ENCODE results near the gene PCDH1. TPM values are rescaled to one million over a fixed set of nuclear protein-coding genes. Genes with fewer than 3 reads are reported as not detected.

Gene PCDH1
- total RNA-seq, 2 donors from 2014 or later = 45.4 to 69.7 TPM

GRCh38 chr5:141810702-141811101 lies 67.5 kb downstream of the PCDH1 start:
- Histone ChIP-seq H3K9ac (ENCODE audit: extremely low read depth, low read length, poor library complexity, severe bottlenecking) (no peak overlapping the region), H3K36me3 (ENCODE audit: control insufficient read depth, insufficient read depth, low read length) (no peaks in the 10 kb centered on the region), H3K9me3 (ENCODE audit: control insufficient read depth, low read length) (no peaks in the 10 kb centered on the region), H3K27me3 (ENCODE audit: control insufficient read depth, insufficient read depth, low read length, poor library complexity, severe bottlenecking) (no peaks in the 10 kb centered on the region), H3K4me3 (ENCODE audit: low read length) (no peak overlapping the region), H3K4me1 (ENCODE audit: control insufficient read depth, insufficient read depth, low read length) (peaks cover 4% of the 10 kb centered on the region), H3K27ac (ENCODE audit: low read depth, low read length) (no peak overlapping the region)
- no peak for TF ChIP-seq CTCF (conservative IDR thresholded peaks at IDR 0.05)
- Mint-ChIP-seq H3K4me3 (no peak overlapping the region), H3K27ac (no peak overlapping the region), H3K27me3 (ENCODE audit: insufficient read depth) (peaks cover 26% of the 10 kb centered on the region), H3K36me3 (ENCODE audit: low read depth) (no peaks in the 10 kb centered on the region), H3K4me1 (peaks cover 32% of the 10 kb centered on the region), H3K9me3 (no peaks in the 10 kb centered on the region)
- 82 to 89% methylated on average over 1 to 3 of the region's 3 CpGs for WGBS, 2 experiments (ENCODE audit: insufficient coverage in 1 of 2, insufficient read length in 1 of 2)
- no peak for DNase-seq

- Mint-ChIP-seq H3K9me3 (no peaks in the 10 kb centered on the region), H3K4me1 (peaks cover 34% of the 10 kb centered on the region), H3K27me3 (ENCODE audit: insufficient read depth) (peaks cover 26% of the 10 kb centered on the region), H3K27ac (no peak overlapping the region), H3K4me3 (no peak overlapping the region), H3K36me3 (ENCODE audit: low read depth) (no peaks in the 10 kb centered on the region)
- Histone ChIP-seq H3K9ac (ENCODE audit: extremely low read depth, low read length, poor library complexity, severe bottlenecking) (no peak overlapping the region), H3K9me3 (ENCODE audit: control insufficient read depth, low read length) (no peaks in the 10 kb centered on the region), H3K36me3 (ENCODE audit: control insufficient read depth, insufficient read depth, low read length) (no peaks in the 10 kb centered on the region), H3K4me3 (ENCODE audit: low read length) (no peak overlapping the region), H3K4me1 (ENCODE audit: control insufficient read depth, insufficient read depth, low read length) (peaks cover 5% of the 10 kb centered on the region), H3K27me3 (ENCODE audit: control insufficient read depth, insufficient read depth, low read length, poor library complexity, severe bottlenecking) (no peaks in the 10 kb centered on the region), H3K27ac (ENCODE audit: low read depth, low read length) (no peak overlapping the region)
- DNase-seq = no peak
- WGBS, 2 experiments (ENCODE audit: insufficient coverage in 1 of 2, insufficient read length in 1 of 2) = 74 to 83% methylated on average over 12 to 15 of the region's 15 CpGs
- no peak for TF ChIP-seq CTCF (conservative IDR thresholded peaks at IDR 0.05)
Measured at GRCh38 chr5:141809380-141810096, 68.7 kb downstream of the PCDH1 start.

GRCh38 chr5:141808857-141809256 lies 69.4 kb downstream of the PCDH1 start:
- Mint-ChIP-seq H3K4me3 (no peak overlapping the region), H3K4me1 (peaks cover 35% of the 10 kb centered on the region), H3K27ac (no peak overlapping the region), H3K27me3 (ENCODE audit: insufficient read depth) (peaks cover 26% of the 10 kb centered on the region), H3K36me3 (ENCODE audit: low read depth) (no peaks in the 10 kb centered on the region), H3K9me3 (no peaks in the 10 kb centered on the region)
- H3K27ac ChIP-seq (ENCODE audit: low read depth, low read length) = no peak overlapping the region
- TF ChIP-seq CTCF (conservative IDR thresholded peaks at IDR 0.05) = no peak
- H3K27me3 ChIP-seq (ENCODE audit: control insufficient read depth, insufficient read depth, low read length, poor library complexity, severe bottlenecking) = no peaks in the 10 kb centered on the region
- H3K4me1 ChIP-seq (ENCODE audit: control insufficient read depth, insufficient read depth, low read length) = peaks cover 10% of the 10 kb centered on the region
- no peak overlapping the region for H3K4me3 ChIP-seq (ENCODE audit: low read length)
- H3K36me3 ChIP-seq (ENCODE audit: control insufficient read depth, insufficient read depth, low read length) = no peaks in the 10 kb centered on the region
- no peak for DNase-seq
- no peak overlapping the region for H3K9ac ChIP-seq (ENCODE audit: extremely low read depth, low read length, poor library complexity, severe bottlenecking)
- no peaks in the 10 kb centered on the region for H3K9me3 ChIP-seq (ENCODE audit: control insufficient read depth, low read length)
- 90% methylated on average over 2 of the region's 2 CpGs; no CpG with 5 or more reads in 1 of the 2 experiments for WGBS, 2 experiments (ENCODE audit: insufficient coverage in 1 of 2, insufficient read length in 1 of 2)

All from endodermal cell (in vitro differentiated cells).